C4-2B (cell line): ENCODE results near the gene MEP1A.

Source experiments
- ZFX ChIP-seq: fragments of 450-650 bp; IDR thresholded peaks from 2 replicates; pipeline ENCODE4 v1.6.1; 2017
- TF ChIP-seq, protein P1 (sequence below): fragments of 450-650 bp; conservative IDR thresholded peaks from 2 replicates; pipeline ENCODE4 v1.5.1; 2017; ENCODE audit warnings: mild to moderate bottlenecking

DNA sequence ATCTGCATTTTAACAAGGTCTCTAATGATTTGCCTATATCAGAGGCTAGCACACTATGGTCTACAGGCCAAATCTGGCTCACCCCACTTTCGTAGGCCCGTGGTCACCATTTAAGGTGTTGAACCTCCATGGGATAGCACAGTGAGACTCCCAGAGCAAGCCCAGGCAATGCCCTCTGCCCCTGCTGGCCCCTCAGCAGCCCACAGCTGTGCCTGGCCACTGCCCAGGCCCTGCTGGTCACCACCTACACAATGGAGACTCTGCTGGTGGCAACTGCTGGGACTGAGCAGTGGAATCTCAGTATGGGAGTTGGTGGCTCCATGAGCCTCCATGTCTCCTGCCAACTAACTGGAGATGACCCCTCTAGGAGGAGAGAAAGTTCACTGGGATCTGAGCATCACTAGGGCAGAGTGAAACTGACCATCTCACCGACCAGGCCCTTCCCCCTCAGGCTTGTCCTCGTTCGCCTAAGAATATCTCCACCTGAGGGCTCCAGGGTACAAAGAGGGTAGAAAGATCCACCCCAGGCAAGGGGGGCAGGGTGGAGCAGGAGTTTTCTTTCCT is 44.2 kb upstream of the MEP1A start:
- TF ChIP-seq, protein P1, sequence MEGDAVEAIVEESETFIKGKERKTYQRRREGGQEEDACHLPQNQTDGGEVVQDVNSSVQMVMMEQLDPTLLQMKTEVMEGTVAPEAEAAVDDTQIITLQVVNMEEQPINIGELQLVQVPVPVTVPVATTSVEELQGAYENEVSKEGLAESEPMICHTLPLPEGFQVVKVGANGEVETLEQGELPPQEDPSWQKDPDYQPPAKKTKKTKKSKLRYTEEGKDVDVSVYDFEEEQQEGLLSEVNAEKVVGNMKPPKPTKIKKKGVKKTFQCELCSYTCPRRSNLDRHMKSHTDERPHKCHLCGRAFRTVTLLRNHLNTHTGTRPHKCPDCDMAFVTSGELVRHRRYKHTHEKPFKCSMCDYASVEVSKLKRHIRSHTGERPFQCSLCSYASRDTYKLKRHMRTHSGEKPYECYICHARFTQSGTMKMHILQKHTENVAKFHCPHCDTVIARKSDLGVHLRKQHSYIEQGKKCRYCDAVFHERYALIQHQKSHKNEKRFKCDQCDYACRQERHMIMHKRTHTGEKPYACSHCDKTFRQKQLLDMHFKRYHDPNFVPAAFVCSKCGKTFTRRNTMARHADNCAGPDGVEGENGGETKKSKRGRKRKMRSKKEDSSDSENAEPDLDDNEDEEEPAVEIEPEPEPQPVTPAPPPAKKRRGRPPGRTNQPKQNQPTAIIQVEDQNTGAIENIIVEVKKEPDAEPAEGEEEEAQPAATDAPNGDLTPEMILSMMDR, result no peak
- TF ChIP-seq ZFX, result no peak
